RWPE2 (cell line): ENCODE results near the gene MSH2.
A peak's percentile ranks its signal among the peaks of the same experiment; 100 is the strongest.

Experiments used
- ATAC-seq: fragments of 200-7000 bp; cut with Tn5 transposase; 3 replicates; pipeline ENCODE4 v1.9.1; 2021; ENCODE audit warnings: low read depth
- DNase-seq: peaks from one replicate; pipeline ENCODE4 v3.0.0-alpha.2; 2020; ENCODE audit warnings: low spot score
- H3K27ac ChIP-seq: fragments of 450-650 bp; 2 replicates; pipeline ENCODE4 v1.5.1; 2017; ENCODE audit warnings: mild to moderate bottlenecking; ENCODE audit not compliant: poor library complexity, severe bottlenecking
- H3K27me3 ChIP-seq: fragments of 250-450 bp; sonication (Bioruptor Pico); 2 replicates; pipeline ENCODE4 v1.5.1; 2021; ENCODE audit warnings: mild to moderate bottlenecking, moderate library complexity; ENCODE audit not compliant: insufficient read depth, poor library complexity, severe bottlenecking
- H3K36me3 ChIP-seq: fragments of 250-450 bp; sonication (Bioruptor Pico); 2 replicates; pipeline ENCODE4 v1.5.1; 2020; ENCODE audit warnings: low read depth, mild to moderate bottlenecking, moderate library complexity
- H3K4me1 ChIP-seq: fragments of 250-450 bp; sonication (Bioruptor Pico); 2 replicates; pipeline ENCODE4 v1.5.1; 2021; ENCODE audit warnings: mild to moderate bottlenecking, moderate library complexity; ENCODE audit not compliant: insufficient read depth, poor library complexity, severe bottlenecking
- H3K4me3 ChIP-seq: fragments of 250-450 bp; sonication (Bioruptor Pico); 2 replicates; pipeline ENCODE4 v1.5.1; 2021; ENCODE audit warnings: mild to moderate bottlenecking, moderate library complexity; ENCODE audit not compliant: severe bottlenecking
- H3K9me3 ChIP-seq: fragments of 250-450 bp; sonication (Bioruptor Pico); 2 replicates; pipeline ENCODE4 v1.5.1; 2021; ENCODE audit warnings: mild to moderate bottlenecking, moderate library complexity; ENCODE audit not compliant: severe bottlenecking
- CTCF ChIP-seq: fragments of 450-650 bp; IDR thresholded peaks from one replicate; pipeline ENCODE4 v1.5.1; 2017; ENCODE audit warnings: mild to moderate bottlenecking, moderate library complexity; ENCODE audit not compliant: poor library complexity, severe bottlenecking

The MSH2 gene

GRCh38 chr2:47389692-47390091 lies 13.3 kb upstream of the MSH2 start:
- Histone ChIP-seq H3K4me1 (no peaks in the 10 kb centered on the region), H3K27me3 (no peaks in the 10 kb centered on the region), H3K4me3 (no peak overlapping the region), H3K36me3 (peaks cover 26% of the 10 kb centered on the region), H3K27ac (no peak overlapping the region), H3K9me3 (no peaks in the 10 kb centered on the region)
- no peak for DNase-seq
- no peak for TF ChIP-seq CTCF
- no peak for ATAC-seq

- peak overlapping the region; percentile 70 for H3K27ac ChIP-seq
- H3K27me3 ChIP-seq = no peaks in the 10 kb centered on the region
- no peak for DNase-seq
- H3K4me3 ChIP-seq = peak overlapping the region; percentile 77
- no peaks in the 10 kb centered on the region for H3K4me1 ChIP-seq
- H3K9me3 ChIP-seq = no peaks in the 10 kb centered on the region
- TF ChIP-seq CTCF = no peak
- no peak for ATAC-seq
- H3K36me3 ChIP-seq = peaks cover 19% of the 10 kb centered on the region
Measured at GRCh38 chr2:47401789-47402554, 984 bp upstream of the MSH2 start.

- H3K4me3 ChIP-seq = peak overlapping the region; percentile 77
- no peaks in the 10 kb centered on the region for H3K9me3 ChIP-seq
- peak overlapping the region; percentile 70 for H3K27ac ChIP-seq
- ATAC-seq (peak; percentile 8; the same call in 1 of the 3 replicates), DNase-seq (no peak)
- no peaks in the 10 kb centered on the region for H3K27me3 ChIP-seq
- TF ChIP-seq CTCF = no peak
- H3K36me3 ChIP-seq = peaks cover 19% of the 10 kb centered on the region
- no peaks in the 10 kb centered on the region for H3K4me1 ChIP-seq
Measured at GRCh38 chr2:47402555-47402804, 476 bp upstream of the MSH2 start.

- H3K27ac ChIP-seq = peak overlapping the region; percentile 70
- H3K36me3 ChIP-seq = peaks cover 32% of the 10 kb centered on the region
- no peak for TF ChIP-seq CTCF
- no peaks in the 10 kb centered on the region for H3K27me3 ChIP-seq
- no peak for DNase-seq
- ATAC-seq = peak; percentile 20
- peak overlapping the region; percentile 77 for H3K4me3 ChIP-seq
- H3K4me1 ChIP-seq = no peaks in the 10 kb centered on the region
- H3K9me3 ChIP-seq = no peaks in the 10 kb centered on the region
Measured at GRCh38 chr2:47403609-47404193, 745 bp downstream of the MSH2 start.

GRCh38 chr2:47404356-47404755 lies 1.4 kb downstream of the MSH2 start:
- no peak overlapping the region for H3K27ac ChIP-seq
- peak overlapping the region; percentile 77 for H3K4me3 ChIP-seq
- no peaks in the 10 kb centered on the region for H3K27me3 ChIP-seq
- no peak for ATAC-seq
- DNase-seq = no peak
- no peaks in the 10 kb centered on the region for H3K4me1 ChIP-seq
- peaks cover 35% of the 10 kb centered on the region for H3K36me3 ChIP-seq
- TF ChIP-seq CTCF = no peak
- no peaks in the 10 kb centered on the region for H3K9me3 ChIP-seq
